NB4 (cell line): ENCODE results near the gene EBF3.

Experiments used
- CTCF ChIP-seq: IDR thresholded peaks from one replicate; pipeline ENCODE4 v1.5.1; 2012; ENCODE audit warnings: low read depth, low read length
- POLR2A ChIP-seq: IDR thresholded peaks from 2 replicates; pipeline ENCODE4 v1.6.1; 2011; ENCODE audit warnings: mild to moderate bottlenecking; ENCODE audit not compliant: insufficient read length; ENCODE audit errors: extremely low read depth

GRCh38 chr10:129897871-129898626 is 66.0 kb downstream of the EBF3 start:
- TF ChIP-seq CTCF (no peak), POLR2A (no peak)
